GM18502 (cell line): Measurements from ENCODE around the gene TEX48.

ENCODE experiments used
- ATAC-seq: cut with Tn5 transposase; IDR thresholded peaks from one replicate; pipeline ENCODE4 v1.9.1; 2021; ENCODE audit warnings: mild to moderate bottlenecking; ENCODE audit not compliant: unreplicated experiment, poor library complexity

The TEX48 gene, protein sequence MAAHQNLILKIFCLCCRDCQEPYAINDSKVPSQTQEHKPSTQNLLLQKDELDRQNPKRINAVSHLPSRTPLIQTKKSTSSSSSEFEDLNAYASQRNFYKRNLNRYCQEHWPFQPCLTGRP

DNA sequence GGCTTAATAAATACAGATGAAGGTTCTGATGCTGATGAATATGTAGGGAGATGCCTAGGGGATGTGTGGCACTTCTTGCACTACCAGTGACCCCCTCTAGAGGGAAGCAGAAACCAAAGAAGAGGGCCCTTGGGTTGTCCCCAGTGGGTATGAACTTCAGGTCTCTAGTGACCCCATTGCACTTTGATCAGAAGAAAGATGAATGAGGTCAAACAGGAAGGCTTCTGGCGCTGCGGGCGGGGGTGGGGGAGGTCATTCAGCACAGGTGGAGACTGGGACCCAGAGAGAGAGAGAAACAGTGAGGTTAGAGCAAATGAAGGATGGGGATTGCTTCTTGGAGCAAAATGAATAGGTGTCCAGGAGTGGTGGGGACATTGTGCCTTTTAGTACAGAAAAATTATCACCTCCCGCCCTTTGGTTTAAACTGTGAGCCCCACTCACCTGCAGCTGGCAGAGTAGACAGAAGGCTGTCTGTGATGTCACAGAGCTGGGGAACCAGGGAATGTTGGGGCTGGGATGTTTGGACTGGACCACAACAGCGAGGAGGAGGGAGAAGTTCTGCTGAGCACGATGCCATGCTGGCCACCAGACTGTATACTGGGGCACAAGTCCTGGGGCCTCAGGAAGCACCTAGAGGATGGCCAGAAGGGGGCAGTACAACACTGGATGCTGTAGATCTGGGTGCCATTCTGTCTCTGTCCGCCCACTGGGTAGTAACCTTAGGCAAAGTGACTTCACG, at the start of gene TEX48:
TEX48 (minus strand) TSS at position 599 of the 739 bp plus-strand sequence. CDS start 10,469 bp downstream, outside the sequence.
- ATAC-seq: peak; percentile 84

GRCh38 chr9:114731701-114732100, 49.7 kb upstream of the TEX48 start:
- no peak for ATAC-seq

DNA sequence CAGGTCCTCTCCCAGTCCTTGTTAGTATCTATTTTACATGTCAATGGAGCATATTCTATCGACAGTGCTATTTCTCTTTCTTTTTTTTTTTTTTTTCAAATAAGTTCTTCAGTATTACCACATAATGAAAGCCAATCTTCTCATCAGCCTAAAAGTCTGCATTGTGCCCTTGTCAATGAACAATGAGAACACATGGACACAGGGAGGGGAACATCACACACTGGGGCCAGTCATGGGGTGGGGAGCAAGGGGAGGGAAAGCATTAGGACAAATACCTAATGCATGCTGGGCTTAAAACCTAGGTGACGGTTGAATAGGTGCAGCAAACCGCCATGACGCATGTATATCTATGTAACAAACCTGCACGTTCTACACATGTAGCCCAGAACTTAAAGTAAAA, 47.7 kb upstream of the TEX48 start:
- no peak for ATAC-seq

DNA sequence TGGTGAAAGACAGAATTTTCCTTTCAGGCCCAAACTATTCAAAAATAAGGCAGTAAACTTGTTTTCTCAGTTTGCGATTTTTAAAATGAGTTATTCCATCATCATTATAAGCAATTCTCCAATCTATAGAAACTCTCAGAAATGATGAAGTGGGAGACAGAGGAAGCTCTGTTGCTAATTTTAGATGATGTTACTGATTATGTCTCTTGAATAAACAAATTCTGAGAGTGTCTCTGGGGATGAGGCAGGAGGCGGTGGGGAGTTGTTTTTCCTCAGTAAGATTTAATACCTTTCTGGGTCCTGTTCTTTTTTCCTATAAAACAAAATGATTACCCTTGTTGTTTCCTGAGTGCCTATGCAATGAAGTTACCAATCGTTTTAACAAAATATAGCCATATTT, 43.9 kb upstream of the TEX48 start:
- no peak for ATAC-seq

GRCh38 chr9:114724744-114725143, 42.8 kb upstream of the TEX48 start:
- no peak for ATAC-seq

- no peak for ATAC-seq
Observed at GRCh38 chr9:114723931-114724330, 41.9 kb upstream of the TEX48 start.

DNA sequence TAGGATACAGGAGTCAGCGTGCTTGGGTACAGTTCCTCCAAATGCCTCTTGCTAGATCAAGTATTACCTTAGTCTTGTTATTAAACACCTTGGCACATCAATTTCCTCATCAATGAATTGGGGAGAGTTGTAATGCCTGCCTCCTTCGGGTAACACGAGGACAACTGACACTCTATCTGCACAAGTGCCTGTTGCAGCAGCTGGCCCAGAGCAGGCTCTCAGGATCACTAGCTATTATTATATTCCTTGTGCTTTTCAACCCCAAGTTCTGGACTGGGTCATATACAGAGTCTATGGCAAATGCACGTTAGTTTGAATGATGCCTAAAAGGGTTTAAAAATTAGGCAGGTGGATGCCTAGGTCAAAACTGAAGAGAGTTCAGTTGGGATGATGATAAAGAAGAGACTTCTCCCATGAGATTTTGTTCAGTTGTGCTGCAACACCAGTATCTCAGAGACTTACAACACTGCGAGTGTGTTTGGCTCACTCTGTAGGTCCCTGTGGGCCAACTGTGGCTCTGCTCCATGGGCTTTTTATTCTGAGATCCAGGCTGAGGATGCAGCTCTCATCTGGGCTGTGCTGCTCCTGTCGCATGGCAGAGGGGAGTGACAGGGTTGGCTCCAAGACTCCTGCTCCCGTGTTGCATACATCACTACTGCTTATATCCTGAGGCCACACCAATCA, 41.1 kb upstream of the TEX48 start:
- ATAC-seq: no peak

GRCh38 chr9:114722081-114722621, 40.2 kb upstream of the TEX48 start:
- ATAC-seq: no peak

DNA sequence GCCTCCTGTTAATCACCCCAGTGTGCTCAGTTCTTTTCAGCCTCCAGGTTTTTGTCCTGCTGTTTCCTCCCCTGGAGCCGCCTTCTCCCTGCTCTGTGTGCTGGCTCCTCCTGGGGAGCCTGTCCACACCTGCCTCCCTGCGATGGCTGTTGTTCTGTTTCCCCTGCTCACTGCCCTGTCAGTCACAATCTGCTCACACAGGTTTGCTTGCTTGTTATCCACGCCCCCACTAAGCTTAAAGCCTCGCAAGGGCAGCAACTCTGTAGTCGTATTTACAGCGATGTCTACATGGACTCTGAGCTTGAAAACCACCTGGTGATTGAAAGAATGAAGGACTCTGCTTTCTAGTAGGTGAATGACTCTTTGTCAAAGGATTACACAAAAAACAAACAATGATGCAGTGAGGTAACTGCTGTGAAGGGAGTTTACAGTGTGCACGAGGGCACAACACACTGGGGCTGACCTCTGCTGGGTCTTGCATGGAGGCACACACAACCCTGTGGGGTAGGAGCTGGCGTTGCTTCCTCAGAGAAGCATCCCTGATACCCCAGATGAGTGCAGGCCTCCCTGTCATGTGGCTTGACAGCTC, 39.6 kb upstream of the TEX48 start:
- ATAC-seq: no peak

- no peak for ATAC-seq
Observed at GRCh38 chr9:114720086-114720676, 38.2 kb upstream of the TEX48 start.

- no peak for ATAC-seq
Observed at GRCh38 chr9:114719290-114719689, 37.3 kb upstream of the TEX48 start.

GRCh38 chr9:114718801-114719221, 36.8 kb upstream of the TEX48 start:
- peak; percentile 87 for ATAC-seq

DNA sequence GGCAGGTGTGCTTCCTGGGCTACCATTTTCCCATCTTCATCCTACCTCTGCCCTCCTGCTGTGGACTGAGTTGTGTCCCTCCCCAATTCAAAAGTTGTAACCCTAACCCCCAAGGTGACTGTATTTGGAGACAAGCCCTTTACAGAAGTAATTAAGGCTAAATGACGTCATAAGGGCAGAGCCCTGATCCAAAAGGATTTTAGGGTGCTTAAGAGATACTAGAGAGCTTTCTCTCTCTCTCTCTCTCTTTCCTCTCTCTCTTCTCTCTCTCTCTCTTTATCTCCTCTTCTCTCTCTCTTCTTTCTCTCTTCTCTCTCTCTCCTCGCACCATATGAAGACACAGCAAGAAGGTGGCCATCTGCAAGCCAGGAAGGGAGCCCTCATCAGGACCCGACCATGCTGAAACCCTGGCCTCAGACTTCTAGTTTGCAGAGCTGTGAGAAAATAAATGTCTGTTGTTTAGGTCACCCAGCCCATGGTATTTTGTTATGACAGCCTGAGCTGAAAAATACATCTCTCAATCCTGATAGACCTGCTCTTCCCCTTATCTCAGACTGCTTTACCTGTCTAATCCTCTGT, 36.0 kb upstream of the TEX48 start:
- ATAC-seq: no peak

GRCh38 chr9:114709636-114710035, 27.6 kb upstream of the TEX48 start:
- no peak for ATAC-seq

DNA sequence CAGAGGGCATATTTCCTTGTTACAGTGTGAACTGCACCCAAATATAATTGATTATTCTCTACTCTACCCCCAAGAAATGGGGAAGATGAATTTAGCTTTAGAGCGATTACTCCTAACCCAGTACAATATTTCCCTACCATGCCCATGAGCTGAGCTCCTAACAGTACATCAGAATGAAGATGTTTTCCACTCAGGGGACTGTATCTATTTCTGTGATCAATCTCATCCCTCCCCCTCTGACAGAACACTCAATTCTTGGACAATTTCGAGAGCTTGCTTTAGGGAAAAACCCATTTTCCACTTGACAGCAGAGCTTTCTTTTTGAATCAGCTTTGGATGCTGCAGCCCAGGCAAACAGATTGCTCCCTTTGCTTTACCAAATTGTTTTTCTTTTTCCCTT, 24.7 kb upstream of the TEX48 start:
- ATAC-seq: no peak

- ATAC-seq: no peak
Observed at GRCh38 chr9:114701988-114702387, 20.0 kb upstream of the TEX48 start.

GRCh38 chr9:114697951-114698351, 16.0 kb upstream of the TEX48 start:
- ATAC-seq: peak; percentile 42

DNA sequence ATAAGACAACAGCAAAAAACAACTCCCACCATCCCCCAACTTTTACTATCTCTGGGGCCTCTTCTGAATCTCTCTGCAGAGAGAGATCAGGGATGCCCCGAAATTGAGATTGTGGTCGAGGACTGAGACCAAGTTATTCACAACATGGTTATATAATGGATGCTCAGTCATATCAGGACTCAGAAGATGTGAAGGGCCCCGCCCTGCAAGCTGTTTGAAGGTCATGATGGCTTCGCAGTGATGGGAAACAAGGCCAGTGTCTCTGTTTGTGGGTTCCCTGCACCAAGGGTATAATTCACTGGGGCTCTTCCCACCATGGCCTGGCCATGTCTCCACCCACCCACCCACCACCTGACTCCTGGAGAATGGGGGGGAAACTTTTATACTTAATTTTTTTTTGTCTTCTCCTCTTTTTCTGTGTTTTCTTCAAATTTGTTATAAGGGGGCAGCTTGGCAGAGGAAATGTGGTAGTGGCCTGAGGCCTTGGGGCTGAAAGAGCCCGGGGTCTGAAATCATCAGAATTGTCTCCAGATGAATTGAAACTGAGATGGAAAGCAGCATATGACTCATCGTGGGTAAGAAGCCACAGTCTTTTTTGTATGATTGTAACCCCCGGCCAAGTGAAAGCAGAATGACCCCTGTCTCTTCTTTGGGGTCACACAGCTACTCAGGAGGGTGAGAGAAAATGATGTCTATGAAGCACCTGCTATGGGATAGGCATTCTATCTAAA, 15.0 kb upstream of the TEX48 start:
- peak; percentile 71 for ATAC-seq

- ATAC-seq: no peak
Observed at GRCh38 chr9:114695948-114696347, 14.0 kb upstream of the TEX48 start.
